ENCODE data around the gene GALNT5.

GRCh38 chr2:157281316-157281715 is 23.8 kb downstream of the GALNT5 start:
- TF ChIP-seq CTCF (IDR thresholded peaks at IDR 0.05) (no peak), POLR2A (IDR thresholded peaks at IDR 0.05) (no peak)
